ENCODE measurements around the gene GRK1. TPM values are rescaled to one million over a fixed set of nuclear protein-coding genes. Genes with fewer than 3 reads are reported as not detected.

GRK1 gene
- total and polyA plus RNA-seq, 11 donors: 0.08 to 1.3 (median 0.16) TPM; not detected in 3

DNA sequence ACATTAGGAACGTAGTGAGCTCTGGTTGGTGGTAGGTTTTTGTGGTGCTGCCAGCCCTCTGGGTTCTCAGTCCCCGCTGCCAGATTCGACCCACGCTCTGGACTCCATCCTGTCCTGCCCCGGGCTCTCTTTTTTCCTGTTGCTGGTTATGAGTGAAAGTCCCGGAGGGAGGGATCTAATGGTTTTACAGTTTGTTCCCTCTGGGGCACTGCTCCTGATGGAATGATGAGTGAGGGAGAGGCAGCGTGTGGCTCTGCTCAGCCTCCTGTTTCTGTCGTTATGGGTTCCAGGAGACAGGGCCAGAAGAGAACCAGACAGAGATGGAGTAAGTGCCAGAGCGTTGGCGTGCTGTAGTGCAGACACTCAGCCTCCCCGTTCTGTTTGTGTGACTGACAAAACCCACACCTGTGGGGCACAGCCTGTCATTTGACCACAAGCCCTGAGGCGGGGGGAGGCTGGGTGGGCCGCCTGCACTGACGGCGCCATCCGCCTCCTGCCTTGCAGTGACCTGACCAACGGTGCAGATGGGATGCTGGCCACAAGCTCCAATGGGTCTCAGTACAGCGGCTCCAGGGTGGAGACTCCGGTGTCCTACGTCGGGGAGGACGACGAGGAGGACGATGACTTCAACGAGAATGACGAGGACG, 27.3 kb upstream of the GRK1 start:
- Histone ChIP-seq H3K9me3 (no peaks in the 10 kb centered on the region), H3K4me3 (no peak overlapping the region), H3K27me3 (no peaks in the 10 kb centered on the region), H3K4me1 (peaks cover 0 to 3% (median 0%) of the 10 kb centered on the region in 12 donors), H3K36me3 (peaks cover 0 to 67% (median 56%) of the 10 kb centered on the region in 9 donors), H3K27ac (peak overlapping the region in 2 of 12 donors; percentile 18 to 56)
- 61 to 79% (median 72%) methylated on average over 25 to 27 of the region's 27 CpGs for WGBS, 4 donors
- peak; percentile 31 to 62 (median 53) for DNase-seq
- TF ChIP-seq, protein P1, sequence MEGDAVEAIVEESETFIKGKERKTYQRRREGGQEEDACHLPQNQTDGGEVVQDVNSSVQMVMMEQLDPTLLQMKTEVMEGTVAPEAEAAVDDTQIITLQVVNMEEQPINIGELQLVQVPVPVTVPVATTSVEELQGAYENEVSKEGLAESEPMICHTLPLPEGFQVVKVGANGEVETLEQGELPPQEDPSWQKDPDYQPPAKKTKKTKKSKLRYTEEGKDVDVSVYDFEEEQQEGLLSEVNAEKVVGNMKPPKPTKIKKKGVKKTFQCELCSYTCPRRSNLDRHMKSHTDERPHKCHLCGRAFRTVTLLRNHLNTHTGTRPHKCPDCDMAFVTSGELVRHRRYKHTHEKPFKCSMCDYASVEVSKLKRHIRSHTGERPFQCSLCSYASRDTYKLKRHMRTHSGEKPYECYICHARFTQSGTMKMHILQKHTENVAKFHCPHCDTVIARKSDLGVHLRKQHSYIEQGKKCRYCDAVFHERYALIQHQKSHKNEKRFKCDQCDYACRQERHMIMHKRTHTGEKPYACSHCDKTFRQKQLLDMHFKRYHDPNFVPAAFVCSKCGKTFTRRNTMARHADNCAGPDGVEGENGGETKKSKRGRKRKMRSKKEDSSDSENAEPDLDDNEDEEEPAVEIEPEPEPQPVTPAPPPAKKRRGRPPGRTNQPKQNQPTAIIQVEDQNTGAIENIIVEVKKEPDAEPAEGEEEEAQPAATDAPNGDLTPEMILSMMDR (IDR thresholded peaks at IDR 0.05): no peak
- no peak for TF ChIP-seq POLR2A (IDR thresholded peaks at IDR 0.05)
- intact Hi-C loops (cut with DNase I): no loop called here
- peak; percentile 83 to 96 (median 92) for ATAC-seq

DNA sequence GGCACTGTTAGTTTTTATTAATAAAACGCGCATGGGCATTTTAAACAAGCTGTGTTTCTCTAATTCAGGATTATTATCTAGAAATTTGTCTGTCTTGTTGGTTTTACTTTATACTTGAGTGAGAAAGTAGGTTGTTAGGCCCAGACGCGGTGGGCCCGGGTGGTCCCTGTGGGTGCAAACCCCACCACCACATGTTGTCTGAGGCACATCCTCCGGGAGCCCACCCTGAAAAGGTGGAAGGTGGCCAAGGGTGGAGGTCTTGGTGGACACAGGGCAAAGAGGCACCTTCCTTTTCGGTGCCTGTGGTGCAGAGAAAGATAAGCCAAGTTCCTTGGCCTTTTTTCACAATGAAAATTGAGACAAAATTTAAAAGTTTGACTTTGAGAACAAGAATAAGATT, 25.6 kb upstream of the GRK1 start:
- Histone ChIP-seq H3K4me3 (no peak overlapping the region), H3K36me3 (peaks cover 0 to 50% (median 40%) of the 10 kb centered on the region in 9 donors), H3K27me3 (no peaks in the 10 kb centered on the region), H3K9me3 (no peaks in the 10 kb centered on the region), H3K4me1 (peaks cover 0 to 3% (median 0%) of the 10 kb centered on the region in 12 donors), H3K27ac (no peak overlapping the region)
- ATAC-seq: no peak
- WGBS, 4 donors: 89 to 98% (median 92%) methylated on average over 7 of the region's 7 CpGs
- DNase-seq: peak in 1 of 5 donors; percentile 6
- intact Hi-C loops (cut with DNase I): no loop called here
- TF ChIP-seq POLR2A (IDR thresholded peaks at IDR 0.05): no peak
- TF ChIP-seq, protein P1 (IDR thresholded peaks at IDR 0.05): no peak

DNA sequence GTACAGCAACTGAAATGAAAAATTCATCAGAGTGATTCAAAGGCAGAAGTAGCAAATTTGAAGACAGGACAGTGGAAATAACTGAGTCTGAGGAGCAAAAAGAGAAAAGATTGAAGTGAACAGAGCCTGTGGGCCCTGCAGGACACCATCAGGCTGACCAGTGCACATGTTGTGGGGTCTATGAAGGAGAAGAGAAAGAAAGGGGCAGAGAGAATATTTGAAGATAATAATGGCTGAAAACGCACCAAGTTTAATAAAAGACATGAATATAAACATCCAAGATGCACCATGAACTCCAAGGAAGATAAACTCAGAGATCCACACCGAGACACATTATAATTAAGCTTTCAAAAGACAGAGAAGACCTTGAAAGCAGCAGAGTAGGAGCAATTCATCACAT, 24.5 kb upstream of the GRK1 start:
- H3K36me3 ChIP-seq: peaks cover 0 to 38% (median 29%) of the 10 kb centered on the region in 9 donors
- 88 to 97% (median 93%) methylated on average over 2 of the region's 2 CpGs for WGBS, 4 donors
- DNase-seq (no peak), ATAC-seq (no peak)
- H3K4me1 ChIP-seq: peaks cover 0 to 11% (median 5%) of the 10 kb centered on the region in 12 donors
- H3K4me3 ChIP-seq: no peak overlapping the region
- H3K27me3 ChIP-seq: no peaks in the 10 kb centered on the region
- TF ChIP-seq, protein P1 (IDR thresholded peaks at IDR 0.05): no peak
- TF ChIP-seq POLR2A (IDR thresholded peaks at IDR 0.05): no peak
- H3K9me3 ChIP-seq: no peaks in the 10 kb centered on the region
- no peak overlapping the region for H3K27ac ChIP-seq
- intact Hi-C loops (cut with DNase I): no loop called here

DNA sequence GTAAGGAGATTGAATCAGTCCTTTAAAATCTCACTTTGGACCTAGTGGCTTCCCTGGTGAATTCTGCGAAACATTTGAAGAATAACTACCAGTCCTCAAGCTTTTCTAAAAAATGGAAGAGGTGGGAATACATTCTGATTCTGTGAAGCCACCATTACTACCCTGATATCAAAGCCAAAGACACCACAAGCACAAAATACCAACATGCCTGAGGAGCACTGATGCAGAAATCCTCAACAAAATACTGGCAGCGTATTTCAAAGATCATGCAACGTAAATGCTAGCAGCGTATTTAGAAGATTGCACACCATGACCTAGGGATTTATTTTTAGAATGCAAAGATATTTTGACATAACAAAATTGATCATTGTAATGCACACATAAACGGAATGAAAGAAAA, 23.4 kb upstream of the GRK1 start:
- no peak overlapping the region for H3K4me3 ChIP-seq
- ATAC-seq: no peak
- peaks cover 0 to 17% (median 9%) of the 10 kb centered on the region in 12 donors for H3K4me1 ChIP-seq
- no peaks in the 10 kb centered on the region for H3K9me3 ChIP-seq
- WGBS, 4 donors: 96 to 98% (median 97%) methylated on average over 5 of the region's 5 CpGs
- peaks cover 0 to 28% (median 20%) of the 10 kb centered on the region in 9 donors for H3K36me3 ChIP-seq
- no peak for TF ChIP-seq POLR2A (IDR thresholded peaks at IDR 0.05)
- TF ChIP-seq, protein P1 (IDR thresholded peaks at IDR 0.05): no peak
- intact Hi-C loops (cut with DNase I): no loop called here
- no peaks in the 10 kb centered on the region for H3K27me3 ChIP-seq
- no peak overlapping the region for H3K27ac ChIP-seq
- no peak for DNase-seq

Data from heart left ventricle (tissue), 16 donors.